LNCAP (cell line): ENCODE results near the gene SELENOO.

Experiments
- TF ChIP-seq, protein P1 (sequence below): fragments of 450-650 bp; IDR thresholded peaks from 2 replicates; pipeline ENCODE4 v1.5.1; 2017; ENCODE audit warnings: mild to moderate bottlenecking

The SELENOO gene

DNA sequence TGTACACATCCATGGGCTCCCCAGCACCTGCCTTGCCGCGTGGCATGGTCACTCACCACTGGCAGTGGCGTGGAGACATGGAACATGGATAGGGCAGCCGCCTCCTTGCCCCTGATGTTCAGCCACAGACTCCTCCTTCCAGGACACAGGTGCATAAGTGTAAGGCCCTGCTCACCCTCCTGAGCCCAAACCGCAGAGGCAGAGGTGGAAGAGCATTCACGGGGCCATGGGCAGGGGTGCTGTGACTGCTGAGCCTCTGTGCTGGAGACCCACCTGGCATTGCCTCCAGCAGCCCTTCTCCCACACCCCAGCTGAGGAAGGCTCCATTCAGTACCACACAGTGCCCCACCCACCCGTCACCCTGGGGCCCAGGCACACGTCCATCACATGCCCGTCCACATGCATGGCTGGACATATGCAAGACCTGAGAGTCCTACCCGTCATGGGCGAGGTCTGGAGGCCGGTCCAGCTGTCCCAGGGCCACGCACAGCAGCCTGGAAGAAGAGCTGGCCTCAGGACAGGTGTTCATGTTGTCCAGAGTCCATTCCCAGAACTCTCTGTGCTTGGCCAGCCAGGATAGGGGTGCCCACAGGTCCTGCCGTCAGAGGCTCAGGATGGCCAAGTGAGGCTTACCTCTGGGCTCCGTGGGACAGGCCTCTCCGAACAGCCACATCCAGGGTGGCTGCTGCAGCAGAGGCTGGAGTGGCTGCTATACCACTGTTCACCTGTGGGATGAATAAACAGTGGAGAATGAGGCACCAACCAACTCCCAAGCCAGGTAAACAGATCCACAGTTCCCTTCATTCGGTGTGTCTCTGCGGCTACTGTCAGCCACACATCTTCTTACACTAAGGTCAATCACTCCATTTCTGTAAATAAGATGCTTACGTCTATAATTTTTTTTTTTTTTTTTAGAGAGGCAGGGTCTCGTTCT is 45.7 kb downstream of the SELENOO start:
- TF ChIP-seq, protein P1, sequence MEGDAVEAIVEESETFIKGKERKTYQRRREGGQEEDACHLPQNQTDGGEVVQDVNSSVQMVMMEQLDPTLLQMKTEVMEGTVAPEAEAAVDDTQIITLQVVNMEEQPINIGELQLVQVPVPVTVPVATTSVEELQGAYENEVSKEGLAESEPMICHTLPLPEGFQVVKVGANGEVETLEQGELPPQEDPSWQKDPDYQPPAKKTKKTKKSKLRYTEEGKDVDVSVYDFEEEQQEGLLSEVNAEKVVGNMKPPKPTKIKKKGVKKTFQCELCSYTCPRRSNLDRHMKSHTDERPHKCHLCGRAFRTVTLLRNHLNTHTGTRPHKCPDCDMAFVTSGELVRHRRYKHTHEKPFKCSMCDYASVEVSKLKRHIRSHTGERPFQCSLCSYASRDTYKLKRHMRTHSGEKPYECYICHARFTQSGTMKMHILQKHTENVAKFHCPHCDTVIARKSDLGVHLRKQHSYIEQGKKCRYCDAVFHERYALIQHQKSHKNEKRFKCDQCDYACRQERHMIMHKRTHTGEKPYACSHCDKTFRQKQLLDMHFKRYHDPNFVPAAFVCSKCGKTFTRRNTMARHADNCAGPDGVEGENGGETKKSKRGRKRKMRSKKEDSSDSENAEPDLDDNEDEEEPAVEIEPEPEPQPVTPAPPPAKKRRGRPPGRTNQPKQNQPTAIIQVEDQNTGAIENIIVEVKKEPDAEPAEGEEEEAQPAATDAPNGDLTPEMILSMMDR = no peak

DNA sequence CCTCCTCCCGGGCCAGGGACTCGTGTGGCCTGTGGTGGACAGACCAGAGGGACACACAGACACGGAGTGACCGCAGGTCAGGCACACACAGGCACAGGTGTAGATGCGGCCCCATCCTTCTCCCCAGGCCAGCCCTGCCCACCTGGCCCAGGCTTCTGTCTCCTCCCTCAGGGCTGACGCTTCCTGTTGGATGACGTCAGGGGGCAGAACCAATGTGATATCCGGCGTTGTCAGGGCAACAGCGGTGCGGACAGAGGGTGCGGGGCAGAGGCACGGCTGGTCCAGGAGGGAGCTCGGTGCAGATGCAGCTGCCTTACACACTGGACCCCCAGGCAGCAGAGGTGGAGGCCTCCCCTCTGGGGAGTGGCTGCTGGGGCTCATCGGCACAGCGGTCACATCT is 46.9 kb downstream of the SELENOO start:
- TF ChIP-seq, protein P1 = no peak

DNA sequence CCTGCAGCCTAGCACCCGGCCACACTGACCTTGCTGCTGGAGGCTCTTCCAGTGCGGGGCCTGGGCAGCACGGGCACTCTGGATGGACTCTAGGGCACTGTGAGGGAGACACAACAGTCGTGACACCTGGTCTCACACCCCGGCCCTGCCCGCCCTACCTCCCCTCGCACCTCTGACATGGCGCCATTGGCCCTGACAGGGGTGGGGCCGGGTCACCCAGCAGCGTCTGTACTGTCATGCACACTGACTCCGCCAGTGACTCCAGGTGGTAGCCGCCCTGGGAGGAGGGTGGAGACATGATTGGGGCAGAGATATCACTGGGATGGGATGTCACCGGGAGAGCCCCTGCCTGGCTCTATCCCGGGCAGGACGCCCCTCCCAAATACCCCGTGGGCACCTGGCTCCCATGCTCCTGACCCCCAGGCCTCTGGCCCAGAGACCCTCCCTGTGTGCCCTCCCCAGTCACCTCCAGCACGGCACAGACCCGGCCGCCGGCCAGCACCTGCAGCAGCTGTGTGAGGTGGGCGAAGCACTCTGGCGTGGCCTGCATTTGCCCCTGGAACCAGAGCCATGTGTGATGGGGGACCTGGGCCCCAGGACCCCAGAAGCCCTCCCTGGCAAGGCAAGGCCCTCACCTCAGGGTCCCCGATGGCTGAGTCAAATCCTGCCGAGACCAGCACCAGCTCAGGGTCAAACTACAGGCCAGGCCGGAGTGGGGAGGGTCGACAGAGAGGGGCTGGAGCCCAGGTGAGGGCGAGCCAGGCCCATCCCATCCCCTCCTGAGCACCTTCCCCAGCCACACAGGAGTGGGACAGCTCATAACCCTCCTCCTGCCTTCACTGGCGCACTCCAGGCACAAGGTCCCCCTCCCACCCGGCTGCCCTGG is 47.6 kb downstream of the SELENOO start:
- TF ChIP-seq, protein P1 = no peak

DNA sequence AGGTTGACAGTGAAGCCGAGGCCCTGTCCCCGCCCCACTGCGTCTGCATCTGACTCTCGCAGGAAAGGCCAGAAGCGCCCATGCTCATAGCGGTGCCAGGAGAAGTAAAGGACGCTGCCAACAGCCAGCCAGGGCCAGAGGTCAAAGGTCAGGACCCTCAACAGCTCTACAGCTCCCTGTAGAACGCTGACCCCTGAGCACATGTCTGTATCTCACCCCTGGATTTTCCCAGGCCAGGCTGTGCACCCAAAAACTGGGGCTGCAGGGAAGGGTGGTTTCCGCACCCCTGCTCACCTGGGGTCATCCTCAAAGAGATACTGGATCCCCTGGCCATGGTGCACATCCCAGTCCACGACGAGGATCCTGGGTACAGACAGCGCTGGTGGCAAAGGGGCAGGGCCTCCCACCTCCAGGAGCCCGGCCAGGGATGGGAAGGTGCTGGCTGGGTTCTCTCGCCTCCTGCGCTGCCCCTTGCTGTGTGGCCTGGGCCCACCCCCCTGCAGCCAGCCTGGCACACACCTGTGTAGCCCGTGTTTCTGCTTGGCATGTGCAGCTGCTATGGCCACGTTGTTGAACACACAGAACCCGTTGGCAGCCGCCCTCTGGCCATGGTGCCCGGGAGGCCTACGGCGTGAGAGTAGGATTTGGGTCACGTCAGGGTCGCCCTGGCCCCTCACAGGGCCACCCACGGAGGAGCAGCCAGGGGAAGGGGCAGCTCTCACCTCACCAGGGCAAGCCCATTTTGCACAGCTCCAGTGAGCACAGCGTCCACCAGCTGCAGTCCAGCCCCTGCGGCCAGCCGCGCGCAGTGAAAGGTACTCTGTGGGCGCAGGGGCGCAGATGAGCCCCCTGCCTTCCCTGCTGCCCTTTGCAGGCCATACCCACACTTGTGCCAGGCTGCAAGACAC is 48.8 kb downstream of the SELENOO start:
- TF ChIP-seq, protein P1 = no peak

DNA sequence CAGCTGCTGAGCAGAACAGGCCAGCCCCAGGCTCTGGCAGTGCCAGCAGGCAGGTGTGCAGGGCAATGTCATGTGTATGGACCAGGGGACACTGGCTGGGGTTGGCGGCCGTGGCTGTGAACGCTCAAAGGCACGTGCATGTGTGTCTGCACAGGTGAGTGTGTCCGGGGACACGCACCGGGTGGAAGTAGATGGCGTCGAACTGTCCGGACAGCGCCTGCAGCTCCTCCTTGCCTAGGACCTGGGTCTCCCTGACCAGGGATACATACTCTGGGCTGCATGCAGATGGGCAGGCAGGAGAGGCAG is 49.4 kb downstream of the SELENOO start:
- TF ChIP-seq, protein P1 = no peak

DNA sequence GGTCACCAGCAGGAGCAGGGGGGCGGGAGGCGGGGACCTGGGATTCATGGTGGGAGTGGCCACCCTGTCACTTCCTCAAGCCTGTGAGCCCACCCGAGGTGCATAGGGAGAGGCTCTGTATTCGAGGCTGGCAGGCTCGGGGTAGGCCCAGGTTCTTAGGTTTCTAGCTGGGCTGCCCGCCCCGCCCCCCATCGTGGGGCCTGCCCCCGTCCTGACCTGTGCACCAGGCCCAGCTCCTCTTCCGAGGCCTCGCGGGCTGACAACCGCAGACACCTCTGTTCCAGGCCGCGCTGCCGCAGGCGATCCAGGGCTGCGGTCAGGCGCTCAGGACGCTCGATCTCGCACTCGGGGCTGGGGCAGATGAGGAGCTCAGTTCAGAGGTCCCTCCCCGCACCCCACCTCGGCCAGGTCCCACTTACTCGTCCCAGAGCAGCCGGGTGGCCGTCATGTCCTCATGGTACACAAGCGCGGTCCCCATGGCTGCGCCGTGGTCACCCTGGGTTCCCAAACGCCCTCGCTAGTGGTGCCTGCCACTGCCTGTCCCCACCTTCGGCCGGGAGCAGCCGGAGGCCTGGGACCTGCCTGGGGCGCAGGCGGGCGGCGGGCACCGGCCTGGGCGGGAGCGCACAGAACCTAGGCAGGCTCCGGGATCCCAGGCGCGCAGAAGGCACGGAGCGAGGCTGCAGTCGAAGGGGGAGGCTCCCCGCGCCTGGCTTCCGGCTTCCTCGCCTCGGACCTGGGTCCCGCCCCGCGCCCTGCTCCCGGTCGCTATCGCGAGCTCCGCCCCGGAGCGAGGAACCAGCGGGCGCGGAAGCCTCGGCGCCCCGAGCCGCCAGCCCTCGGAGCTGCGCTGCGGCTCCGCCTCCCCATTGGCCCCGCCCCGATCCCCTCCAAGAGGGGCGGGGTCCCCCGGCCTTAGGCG is 50.0 kb downstream of the SELENOO start, which contains the start of gene HDAC10:
Gene HDAC10, minus strand, starts transcription at position 711 of the 922 bp plus-strand sequence. Its CDS starts 233 bp downstream, at position 478.
- TF ChIP-seq, protein P1 = no peak
